Eye (tissue), 1 donor: ENCODE results near the gene PNPLA2.

Source experiments
- DNase-seq: peaks from one replicate; pipeline ENCODE4 v3.0.0-alpha.2; 2015

PNPLA2 gene

GRCh38 chr11:832529-833113 lies 13.9 kb downstream of the PNPLA2 start, which contains the start of gene CD151:
CD151 (plus strand) TSS chr11:832952; CDS start chr11:836070, 3,118 bp downstream.
- DNase-seq = peak; percentile 80

GRCh38 chr11:833114-833791 lies 14.5 kb downstream of the PNPLA2 start:
- DNase-seq = peak; percentile 85

GRCh38 chr11:833849-834311 lies 15.2 kb downstream of the PNPLA2 start:
- peak; percentile 51 for DNase-seq

GRCh38 chr11:834371-835316 lies 15.9 kb downstream of the PNPLA2 start:
- peak; percentile 42 for DNase-seq

DNA sequence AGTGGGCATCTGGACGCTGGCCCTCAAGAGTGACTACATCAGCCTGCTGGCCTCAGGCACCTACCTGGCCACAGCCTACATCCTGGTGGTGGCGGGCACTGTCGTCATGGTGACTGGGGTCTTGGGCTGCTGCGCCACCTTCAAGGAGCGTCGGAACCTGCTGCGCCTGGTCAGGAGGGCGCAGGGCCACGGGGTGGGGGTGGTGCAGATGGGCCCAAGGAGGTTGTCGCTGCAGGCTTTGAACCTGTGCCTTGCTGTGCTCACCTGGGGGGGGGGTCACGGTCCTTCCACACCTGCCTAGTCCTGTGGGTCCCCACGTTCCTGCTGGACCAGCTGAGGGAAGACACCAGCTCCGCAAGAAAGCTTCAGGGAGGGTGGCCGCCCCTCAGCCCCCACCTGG lies 17.6 kb downstream of the PNPLA2 start:
- no peak for DNase-seq

DNA sequence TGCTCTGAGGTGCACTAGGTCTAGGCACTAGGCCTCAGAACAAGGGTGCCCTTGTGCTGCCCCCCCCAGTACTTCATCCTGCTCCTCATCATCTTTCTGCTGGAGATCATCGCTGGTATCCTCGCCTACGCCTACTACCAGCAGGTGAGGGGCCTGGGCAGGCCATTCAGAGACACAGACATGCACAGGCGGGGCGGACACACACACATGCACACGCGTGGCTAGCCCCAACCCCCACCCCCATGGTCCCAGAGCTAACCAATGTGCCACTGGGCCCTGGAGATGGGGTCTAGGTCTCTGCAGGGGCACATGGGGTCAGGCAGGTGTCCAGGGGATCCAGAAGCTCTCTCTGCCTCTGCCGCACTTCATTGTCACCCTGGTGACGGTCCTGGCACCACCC lies 18.0 kb downstream of the PNPLA2 start:
- no peak for DNase-seq

- no peak for DNase-seq
Measured at GRCh38 chr11:837189-837989, 18.7 kb downstream of the PNPLA2 start.

DNA sequence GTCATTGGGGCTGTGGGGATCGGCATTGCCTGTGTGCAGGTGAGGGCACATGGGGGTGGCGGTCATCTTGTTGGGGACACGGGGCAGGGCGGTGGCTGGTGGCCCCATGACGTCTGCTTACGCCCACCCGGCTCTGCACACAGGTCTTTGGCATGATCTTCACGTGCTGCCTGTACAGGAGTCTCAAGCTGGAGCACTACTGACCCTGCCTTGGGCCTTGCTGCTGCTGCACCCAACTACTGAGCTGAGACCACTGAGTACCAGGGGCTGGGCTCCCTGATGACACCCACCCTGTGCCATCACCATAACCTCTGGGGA lies 19.2 kb downstream of the PNPLA2 start:
- DNase-seq = no peak

GRCh38 chr11:838441-839279 lies 19.9 kb downstream of the PNPLA2 start:
- peak; percentile 29 for DNase-seq

- no peak for DNase-seq
Measured at GRCh38 chr11:839280-839623, 20.5 kb downstream of the PNPLA2 start.

DNA sequence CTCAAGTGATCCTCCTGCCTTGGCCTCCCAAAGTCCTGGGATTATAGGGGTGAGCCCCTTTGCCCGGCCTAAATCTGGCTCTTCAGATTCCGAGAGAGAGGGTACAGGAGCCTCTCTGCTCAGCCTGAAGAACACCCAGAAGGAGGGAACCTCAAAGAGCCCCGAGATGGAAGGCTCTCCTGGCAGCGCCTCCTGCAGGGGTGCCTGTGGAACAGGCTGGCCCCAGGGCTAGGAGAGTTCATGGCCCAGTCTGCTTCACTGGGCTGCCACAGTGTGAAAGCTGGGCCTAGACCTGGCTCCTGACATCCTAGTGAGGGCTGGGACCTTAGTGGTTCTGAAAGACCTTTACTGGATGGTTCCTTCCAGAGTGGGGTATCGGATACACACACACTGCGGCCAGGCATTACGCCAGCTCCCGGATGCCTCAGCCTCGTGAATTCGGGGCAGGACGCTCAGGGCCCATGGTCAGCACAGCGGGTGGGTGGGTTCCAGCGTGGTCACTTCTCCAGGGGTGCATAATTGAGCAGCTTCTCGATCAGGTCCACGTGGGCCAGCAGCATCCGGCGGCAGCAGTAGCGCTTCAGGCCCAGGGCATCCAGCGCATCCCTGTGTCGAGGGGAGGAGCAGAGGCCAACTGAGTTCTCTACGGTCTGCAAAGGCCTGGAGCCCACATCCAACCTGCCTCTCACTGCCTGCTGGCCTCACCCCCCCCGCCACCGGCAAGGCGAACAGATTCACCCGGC lies 21.3 kb downstream of the PNPLA2 start:
- DNase-seq = no peak

DNA sequence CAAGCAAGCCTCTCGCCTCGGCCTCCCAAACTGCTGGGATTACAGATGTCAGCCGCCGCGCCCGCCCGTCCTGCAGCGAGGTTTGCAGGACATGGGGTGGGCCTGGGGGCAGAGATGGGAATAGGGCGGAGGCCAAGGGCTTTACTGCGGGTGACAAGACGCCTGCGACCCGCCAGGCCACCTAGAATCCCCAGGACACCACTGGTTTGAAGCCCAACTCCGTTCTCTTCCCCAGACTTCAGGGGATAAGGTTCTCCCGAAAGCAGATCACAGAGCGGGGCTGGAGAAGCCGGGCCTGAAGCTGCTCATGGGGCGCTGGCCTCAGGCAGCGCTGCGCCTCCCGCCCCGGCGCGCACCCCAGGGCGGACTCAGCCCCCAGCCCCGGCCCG lies 23.3 kb downstream of the PNPLA2 start:
- no peak for DNase-seq

GRCh38 chr11:842370-843002 lies 23.8 kb downstream of the PNPLA2 start, which contains the start of the genes POLR2L and TSPAN4:
POLR2L (minus strand) TSS chr11:842529; CDS start chr11:842508, 21 bp downstream.
TSPAN4 (plus strand) TSS chr11:842852; CDS start chr11:850305, 7,453 bp downstream.
- DNase-seq = peak; percentile 96

- peak; percentile 51 for DNase-seq
Measured at GRCh38 chr11:843086-843734, 24.5 kb downstream of the PNPLA2 start.

DNA sequence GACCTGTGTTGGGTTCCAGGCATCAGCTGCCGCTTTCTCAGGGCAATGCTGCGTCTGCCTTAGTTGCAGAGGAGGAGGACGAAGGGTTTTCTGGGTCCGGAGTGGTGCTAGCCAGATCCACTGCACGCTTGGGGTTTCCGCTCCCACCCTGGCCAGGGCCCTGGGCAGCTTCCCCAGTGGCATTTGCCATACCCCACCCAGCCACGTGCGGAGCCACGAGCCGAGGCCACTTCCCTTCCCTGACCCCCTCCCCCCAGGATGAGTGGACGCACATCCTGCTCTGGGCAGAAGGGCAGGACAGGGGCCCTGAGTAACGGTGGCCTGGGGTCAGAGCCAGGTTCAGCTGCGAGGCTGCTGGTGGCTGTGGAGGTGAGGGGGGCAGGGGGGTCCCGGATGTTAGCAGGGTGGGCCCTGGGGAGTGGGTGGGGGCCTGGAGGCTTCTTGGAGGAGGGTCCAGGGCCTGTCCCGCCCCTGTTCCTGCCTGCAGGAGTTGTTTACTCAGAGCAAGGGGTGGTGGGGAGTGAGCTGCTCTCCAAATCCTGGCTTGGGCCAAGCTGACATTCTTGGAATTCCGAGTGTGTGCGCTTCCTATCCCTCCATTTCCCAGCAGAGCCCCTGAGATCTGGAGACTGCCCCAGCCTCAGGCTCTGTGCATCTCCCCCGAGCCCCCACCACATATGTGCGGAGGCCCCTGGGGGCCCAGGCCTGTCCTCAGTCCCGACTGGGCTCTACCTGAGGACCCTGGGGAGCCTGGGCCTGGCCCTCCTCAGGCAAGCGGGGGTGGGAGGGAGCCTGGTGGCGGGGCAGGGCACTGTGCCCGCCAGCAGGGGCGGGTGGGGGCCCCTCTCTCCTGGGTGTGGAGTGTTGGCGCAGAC lies 25.3 kb downstream of the PNPLA2 start:
- DNase-seq = peak; percentile 92

DNA sequence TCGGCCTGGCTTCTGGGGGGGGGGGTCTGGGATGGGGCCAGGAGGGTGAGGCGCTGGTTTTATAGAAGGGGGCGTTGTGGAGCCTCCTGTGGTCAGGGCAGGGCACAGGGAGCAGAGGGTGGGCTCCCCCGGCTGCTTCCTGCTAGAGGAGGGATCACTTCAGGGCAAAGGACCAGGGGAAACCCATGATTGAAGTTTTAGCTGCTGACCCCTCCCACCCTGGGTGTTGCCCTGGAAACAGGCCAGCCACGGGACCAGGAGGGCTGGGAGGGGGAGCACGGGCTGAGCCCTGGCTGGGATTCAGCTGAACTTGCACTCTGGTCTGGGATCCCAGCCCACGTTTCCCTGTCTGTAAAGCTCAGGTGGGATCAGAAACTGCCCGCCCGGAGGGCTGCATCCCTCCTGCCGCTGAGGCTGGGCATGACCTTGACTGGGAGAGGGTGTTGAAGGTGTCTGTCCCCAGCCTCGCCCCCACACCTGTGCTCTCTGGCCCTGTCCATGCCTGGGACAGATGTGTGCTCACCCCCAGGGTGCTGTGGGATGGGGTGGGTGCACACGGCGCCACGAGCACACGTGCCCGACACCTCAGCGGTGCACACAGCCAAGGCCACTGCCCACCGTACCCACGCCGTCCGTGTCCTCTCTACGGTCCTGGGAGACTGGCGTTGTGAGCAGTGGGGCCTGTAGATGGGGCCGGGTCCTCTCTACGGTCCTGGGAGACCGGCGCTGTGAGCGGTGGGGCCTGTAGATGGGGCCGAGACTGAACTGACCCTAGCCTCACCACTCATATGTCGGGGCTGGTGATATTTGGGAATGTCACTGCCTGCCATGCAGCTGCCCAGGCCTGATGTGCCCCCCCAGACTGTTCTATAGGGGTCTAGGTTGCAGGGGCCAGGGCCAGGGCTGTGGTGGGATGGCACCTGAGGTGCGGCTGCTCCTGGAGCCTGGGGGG lies 26.3 kb downstream of the PNPLA2 start:
- peak; percentile 92 for DNase-seq

DNA sequence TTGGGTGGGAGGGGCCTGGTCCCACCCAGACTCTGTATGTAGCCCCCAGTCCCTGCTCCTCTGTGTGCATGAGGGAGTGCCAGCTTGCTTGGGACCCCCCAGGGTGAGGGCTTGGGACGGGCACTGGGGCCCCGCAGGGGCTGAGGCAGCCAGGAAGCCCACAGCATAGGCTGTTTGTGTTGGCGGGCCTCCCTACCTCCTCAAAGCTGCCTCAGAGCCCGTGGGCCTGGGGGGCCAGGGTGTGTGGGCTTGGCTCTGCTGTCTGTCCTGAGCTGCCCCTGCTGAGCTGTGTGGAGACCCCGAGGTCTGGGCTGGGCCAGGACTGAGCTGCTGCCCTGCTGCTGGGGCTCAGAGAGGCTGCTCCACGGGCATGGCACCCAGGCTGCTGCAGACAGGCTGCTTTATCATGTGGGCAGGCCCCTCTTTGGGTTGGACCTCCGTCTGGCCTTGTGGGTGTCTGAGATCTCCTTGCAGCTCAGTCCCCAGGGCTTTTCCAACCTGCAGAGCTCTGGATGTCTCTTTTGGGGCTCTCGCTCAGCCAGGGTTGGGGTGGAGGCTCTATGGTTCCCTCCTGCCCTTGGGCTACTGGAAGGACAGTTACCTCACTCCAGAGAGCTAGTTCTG lies 27.3 kb downstream of the PNPLA2 start:
- DNase-seq = no peak
